Activated CD8-positive, alpha-beta memory T cell treated with anti-CD3 and anti-CD28 coated beads for 36 hours (primary cell): ENCODE measurements around the gene HOXD1. TPM values are rescaled to one million over a fixed set of nuclear protein-coding genes. Genes with fewer than 3 reads are reported as not detected.

Experiments used
- CTCF ChIA-PET: fragments of 350-600 bp; sonication (Branson Sonifier 250); formaldehyde crosslinking; loops from one replicate; lab custom pipeline; 2021; ENCODE audit warnings: antibody characterized with exemption; lab: Charles Lee
- POLR2A ChIA-PET: fragments of 350-600 bp; sonication (Branson Sonifier 250); formaldehyde crosslinking; loops from one replicate; lab custom pipeline; 2021; ENCODE audit warnings: antibody characterized with exemption; lab: Charles Lee
- total RNA-seq, 2 experiments: library from RNA; stranded (reverse); gene quantifications; one replicate each; pipeline ENCODE4 v1.2.3, GENCODE V29; 2021

HOXD1 gene
- total RNA-seq, 2 experiments from 2014 or later, result not detected

DNA sequence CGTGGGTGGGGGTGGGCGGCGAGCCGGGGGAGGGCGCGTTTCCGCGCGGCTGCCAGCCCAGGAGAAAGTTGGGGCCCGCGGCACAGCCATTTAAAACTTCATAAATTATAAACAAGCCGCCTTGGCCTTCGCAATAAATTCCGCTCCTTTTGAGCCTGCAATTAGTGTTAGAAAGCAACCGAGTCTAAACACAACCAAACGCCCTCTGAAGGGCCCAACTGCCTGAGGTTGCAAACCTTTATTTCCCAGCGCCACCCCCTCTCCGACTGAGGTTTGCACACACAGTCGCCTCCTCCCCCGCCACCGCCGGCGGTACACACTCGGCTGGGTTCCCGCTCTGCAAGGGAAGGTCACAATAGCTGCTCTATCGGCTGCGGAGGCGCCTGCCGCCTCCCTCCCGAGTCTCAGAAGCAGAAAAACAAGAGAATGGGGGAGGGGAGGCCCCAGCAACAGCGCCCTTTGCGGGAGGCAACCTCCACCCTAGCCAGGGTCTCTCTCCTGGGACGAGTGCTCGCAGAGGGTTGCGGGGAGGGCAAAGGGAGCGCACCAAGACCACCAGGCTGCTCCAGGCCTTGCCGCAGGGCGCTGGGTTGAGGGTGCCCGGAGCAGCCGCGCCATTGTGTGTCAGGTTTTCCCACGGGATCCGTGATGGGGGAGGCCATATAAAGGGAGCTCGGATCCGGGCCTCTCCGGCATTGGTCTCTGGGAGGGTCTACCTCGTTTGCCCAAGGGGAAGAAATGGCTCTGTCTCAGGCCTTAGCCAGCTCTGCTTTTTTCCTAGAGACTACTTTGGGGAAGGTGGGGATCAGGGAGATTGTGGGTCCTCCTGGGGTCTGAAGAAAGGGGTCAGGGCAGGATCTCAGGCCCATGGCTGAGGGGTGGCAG, 13.4 kb upstream of the HOXD1 start:
- ChIA-PET CTCF (interaction anchor here (1.4 kb wide), 1 partner anchor 48 kb away, joined by 3 read pairs; no protein-coding TSS in a partner anchor), POLR2A (no interaction called here)

DNA sequence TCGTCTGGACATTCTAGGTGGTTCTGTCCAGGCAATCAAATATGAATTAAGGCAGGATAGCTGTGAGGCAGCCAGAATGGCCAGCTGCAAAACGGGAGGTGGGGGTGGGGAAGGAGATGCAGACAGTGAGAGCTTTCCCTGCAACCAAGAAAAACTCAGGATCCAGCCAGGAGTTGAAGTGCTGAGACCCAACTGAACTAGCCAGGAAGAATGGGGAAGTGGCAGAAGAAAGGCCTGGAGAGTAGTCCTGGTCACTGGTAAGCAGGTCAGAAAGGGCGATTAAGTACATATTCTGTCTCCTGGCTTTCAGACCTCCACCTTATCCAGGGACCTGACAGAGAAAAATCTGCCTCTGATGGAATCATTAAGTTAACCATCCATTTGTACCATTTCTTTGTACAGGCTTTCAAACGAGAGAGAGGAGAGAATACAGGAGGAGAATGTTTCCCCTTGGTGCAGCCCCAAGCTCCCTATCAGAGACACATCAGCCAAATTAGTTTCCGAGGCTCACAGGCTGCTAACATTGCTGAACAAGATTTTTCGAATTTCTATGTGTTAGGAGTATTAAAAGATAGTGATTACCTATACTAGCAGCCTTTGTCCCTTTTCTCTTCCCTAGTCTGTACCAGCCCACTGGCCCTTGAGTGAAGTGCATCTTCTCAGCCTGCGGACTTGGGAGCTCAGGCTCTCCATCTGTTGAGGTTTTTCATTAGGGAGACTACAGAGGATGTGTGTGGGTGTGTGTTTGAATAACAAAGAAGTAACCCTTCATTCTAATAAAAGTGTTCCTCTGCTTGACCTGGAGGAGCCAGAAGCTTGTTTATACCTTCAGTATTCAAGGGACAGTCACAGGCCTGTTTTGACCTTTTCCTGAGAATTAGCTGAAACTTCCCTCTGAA, 12.5 kb upstream of the HOXD1 start:
- ChIA-PET CTCF (no interaction called here), POLR2A (no interaction called here)

DNA sequence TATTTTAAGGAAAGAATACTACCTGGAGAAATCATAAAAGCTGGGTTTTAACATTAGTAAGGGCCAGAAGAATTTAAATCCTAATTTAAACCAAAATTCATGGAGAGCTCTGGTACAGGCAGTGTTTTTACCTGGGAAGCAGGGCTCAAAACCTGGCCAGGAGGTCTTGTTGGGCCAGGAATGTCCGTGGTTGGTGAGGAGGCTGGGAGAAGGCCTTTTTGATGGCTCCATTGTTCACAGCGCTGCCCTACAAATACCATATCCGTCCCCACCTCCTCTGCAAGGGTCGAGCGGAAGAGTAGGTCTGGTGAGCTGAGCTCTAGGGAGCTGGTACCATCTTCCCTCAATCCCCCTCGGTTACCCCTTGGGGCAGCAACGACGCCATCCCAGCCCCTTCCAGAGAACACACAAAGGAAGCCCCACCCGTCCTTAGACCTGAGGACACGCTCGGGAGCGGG, 10.9 kb upstream of the HOXD1 start:
- ChIA-PET POLR2A (no interaction called here), CTCF (interaction anchor here (1.5 kb wide), 1 partner anchor 51 kb away, joined by 3 read pairs; no protein-coding TSS in a partner anchor)

DNA sequence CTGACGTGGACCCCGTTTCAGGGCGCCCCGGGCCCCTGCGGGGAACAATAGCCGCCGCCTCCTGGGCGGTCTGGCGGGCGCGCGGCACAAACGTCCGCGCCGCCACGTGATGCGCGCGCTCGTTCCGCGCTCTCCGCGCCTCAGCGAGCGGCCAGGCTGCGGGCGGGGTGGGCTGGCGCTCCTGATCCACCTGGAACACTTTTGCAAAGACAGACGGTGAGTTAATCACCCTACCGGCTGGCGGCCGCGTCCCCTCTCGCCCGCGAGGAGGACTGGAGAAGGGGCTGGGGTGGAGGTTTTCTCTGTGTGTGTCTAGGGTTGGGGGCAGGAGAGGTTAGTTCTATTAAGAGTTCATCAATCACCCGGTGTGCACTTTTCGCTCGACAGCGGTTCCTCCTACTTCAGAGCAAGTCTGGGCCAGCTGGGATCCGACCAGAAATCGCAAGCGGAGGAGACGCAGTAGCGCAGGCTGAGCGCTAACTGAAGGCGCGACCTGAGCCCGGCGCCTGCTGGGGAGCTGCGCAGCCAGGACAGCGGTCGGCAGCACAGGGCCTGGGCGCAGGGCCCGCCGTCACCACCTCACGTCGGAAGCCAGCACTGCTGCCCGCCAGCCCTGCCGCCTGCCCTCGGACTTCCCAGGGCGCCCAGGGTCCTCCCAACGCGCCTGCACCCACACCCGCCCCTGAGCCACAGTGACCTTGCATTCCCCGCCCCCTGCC, 10.3 kb upstream of the HOXD1 start:
- POLR2A ChIA-PET, result no interaction called here

DNA sequence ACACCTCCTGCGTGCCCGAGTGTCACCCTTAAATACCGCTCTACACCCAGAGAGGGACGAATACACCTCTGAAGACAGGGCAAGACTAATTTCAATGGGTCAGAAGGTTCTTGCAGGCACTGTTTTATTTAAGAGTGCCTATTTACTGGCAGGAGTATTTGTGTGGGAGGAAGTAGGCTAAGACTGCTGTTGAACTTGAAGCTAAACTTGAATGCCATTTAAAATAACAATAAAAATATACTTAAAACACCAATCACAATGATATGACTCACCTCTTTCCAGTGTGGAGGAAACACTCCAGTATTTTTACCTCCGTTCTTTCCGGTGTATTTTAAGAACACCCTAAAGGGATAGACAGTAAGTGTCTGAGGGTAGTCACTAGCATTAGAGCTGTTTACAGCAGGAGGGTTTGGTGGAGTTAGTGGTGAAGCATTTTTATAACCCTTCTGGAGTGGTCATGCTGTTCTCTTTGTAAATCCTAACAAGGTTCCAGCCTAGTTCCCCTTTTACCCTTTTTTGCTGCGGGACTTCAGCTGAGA, 9.6 kb upstream of the HOXD1 start:
- ChIA-PET CTCF (no interaction called here), POLR2A (no interaction called here)

More for the DNA sequence above, 10.3 kb upstream of the HOXD1 start:
- CTCF ChIA-PET, result interaction anchor here (1.5 kb wide), 1 partner anchor 51 kb away, joined by 3 read pairs; no protein-coding TSS in a partner anchor

DNA sequence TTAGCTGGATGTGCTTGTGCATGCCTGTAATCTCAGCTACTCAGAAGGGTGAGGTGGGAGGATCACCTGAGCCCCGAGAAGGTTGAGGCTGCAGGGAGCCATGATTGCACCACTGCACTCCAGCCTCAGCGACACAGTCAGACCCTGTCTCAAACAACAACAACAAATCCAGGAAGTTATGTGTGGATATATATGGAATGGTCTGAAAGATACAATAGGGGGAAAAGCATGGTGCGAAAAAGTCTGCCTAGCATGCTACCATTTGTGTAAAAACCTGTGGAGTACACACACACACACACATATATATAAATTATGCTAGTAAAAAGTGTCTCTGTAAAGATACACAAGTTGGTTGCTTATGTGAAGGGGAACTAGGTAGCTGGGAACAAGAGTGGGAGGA, 6.9 kb upstream of the HOXD1 start:
- ChIA-PET POLR2A (no interaction called here), CTCF (no interaction called here)

DNA sequence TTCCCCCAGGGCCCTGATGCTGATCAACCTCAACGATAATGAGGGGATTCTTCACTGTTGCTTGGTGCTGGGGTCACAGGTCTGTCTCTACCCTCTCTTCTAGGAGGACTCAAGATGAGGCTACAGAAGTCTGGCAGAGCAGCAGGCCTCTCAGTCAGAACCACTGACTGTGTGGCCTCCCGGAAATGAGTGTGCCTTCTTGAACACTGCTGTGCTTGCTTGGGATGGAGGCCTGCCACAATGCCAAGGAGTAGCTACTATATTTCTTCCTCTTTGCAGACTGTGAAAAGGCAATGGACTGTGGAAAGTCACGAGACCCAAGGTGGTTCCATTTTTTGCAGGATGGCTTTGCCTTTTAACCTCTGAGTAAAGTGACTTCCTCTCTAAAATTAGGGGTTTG, 5.8 kb upstream of the HOXD1 start:
- CTCF ChIA-PET, result no interaction called here
- POLR2A ChIA-PET, result no interaction called here

DNA sequence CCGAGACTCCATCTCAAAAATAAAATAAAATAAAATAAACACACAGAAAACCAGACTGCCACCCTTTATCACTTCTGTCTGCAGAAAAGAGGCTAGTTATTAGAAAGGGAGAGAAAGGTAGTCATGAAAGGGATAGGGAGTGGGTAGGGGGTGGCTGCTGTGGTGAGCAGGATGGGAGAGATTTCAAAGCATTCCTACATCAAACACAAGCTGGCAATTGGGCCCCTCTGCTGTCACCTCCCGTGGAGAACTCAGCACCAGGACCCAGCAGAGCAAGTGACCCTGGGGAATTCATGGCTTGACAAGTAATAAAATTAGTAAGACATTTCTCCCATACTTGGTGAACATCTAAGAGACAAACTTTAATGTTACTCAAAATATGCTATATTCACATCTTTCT, 3.7 kb upstream of the HOXD1 start:
- ChIA-PET CTCF (no interaction called here), POLR2A (no interaction called here)

DNA sequence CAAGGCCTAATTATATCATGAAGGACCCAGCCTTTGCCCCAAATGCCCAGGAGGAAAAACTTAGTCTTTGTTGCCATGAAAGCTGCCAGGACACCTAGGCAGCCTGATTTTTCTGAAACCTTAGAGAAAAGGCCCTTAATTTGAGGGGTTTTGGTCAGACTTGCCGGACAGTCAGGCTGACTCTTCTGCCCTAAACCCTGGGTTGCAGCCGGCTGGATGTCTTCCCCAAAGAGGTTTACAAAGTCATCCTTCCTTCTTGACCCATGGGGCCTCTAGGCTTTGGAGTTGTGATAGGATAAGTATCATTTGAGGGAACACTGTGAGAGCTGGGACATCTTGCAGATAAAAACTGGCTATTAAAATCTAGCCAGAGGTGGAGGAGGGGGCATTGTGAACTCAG, 2.4 kb upstream of the HOXD1 start:
- CTCF ChIA-PET, result no interaction called here
- POLR2A ChIA-PET, result no interaction called here

DNA sequence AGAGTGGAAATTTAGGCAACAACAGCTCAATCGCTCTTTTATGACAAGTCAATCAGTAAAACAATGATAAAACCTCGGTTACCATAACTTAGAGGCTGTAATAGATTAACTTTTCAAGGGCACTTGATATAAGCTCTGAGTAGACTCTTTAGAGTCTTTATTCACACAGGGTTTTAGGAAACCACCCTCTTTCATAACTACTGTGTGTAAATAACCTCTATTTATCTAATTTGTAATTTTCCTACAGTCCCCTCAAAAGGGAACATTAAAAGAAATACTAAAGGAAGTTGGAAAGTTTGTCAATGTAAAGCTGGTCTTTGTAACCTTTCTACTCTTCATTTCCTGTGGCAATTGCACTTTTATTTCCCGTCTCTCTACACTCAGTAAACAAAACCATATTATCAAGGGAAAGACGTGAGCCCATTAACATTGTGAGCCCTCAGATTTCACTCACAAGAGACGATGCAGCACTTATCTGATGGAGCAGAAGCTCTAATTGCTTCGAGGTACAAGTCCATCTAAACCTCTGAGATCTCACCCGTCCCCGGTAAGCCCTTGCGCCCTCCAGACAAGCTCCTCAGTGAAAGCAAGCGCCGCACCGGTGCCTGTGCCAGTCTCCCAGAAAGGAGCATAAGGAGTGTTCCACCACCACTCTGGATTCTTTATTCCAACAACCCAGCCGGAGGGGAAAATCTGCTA, 1.1 kb upstream of the HOXD1 start:
- CTCF ChIA-PET, result interaction anchor here (1.0 kb wide), 1 partner anchor 451 kb away, joined by 3 read pairs; no protein-coding TSS in a partner anchor
- POLR2A ChIA-PET, result no interaction called here

DNA sequence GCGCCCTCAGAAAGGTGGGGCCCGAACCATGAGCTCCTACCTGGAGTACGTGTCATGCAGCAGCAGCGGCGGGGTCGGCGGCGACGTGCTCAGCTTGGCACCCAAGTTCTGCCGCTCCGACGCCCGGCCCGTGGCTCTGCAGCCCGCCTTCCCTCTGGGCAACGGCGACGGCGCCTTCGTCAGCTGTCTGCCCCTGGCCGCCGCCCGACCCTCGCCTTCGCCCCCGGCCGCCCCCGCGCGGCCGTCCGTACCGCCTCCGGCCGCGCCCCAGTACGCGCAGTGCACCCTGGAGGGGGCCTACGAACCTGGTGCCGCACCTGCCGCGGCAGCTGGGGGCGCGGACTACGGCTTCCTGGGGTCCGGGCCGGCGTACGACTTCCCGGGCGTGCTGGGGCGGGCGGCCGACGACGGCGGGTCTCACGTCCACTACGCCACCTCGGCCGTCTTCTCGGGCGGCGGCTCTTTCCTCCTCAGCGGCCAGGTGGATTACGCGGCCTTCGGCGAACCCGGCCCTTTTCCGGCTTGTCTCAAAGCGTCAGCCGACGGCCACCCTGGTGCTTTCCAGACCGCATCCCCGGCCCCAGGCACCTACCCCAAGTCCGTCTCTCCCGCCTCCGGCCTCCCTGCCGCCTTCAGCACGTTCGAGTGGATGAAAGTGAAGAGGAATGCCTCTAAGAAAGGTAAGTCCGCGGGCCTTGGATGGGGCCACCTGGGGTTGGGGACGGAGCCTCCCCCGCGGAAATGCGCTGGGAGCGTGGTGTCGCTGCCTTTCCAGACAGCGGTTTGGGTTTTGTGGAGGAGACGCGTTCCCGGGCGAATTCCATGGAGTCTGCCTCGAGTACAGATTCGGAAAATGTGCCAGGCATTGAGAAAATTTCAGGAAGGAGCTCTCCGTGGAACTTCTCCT, 559 bp downstream of the HOXD1 start:
- CTCF ChIA-PET, result no interaction called here

DNA sequence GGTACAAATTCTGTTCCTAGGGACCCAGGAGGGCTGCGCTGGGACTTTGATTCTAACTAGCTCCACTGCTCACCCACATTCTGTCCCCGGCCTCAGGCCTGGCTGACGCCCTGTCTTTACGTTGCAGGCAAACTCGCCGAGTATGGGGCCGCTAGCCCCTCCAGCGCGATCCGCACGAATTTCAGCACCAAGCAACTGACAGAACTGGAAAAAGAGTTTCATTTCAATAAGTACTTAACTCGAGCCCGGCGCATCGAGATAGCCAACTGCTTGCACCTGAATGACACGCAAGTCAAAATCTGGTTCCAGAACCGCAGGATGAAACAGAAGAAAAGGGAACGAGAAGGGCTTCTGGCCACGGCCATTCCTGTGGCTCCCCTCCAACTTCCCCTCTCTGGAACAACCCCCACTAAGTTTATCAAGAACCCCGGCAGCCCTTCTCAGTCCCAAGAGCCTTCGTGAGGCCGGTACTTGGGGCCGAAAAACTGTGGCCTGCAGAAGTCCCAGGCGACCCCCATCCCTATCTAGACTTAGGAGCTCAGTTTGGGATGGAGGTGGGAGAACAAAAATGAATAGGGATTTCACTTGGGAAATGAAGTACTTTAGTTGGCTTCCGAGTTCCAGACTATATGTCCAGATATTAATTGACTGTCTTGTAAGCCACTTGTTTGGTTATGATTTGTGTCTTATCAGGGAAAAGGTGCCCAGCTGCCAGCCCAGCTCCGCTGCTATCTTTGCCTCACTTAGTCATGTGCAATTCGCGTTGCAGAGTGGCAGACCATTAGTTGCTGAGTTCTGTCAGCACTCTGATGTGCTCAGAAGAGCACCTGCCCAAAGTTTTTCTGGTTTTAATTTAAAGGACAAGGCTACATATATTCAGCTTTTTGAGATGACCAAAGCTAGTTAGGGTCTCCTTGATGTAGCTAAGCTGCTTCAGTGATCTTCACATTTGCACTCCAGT, 1.5 kb downstream of the HOXD1 start:
- CTCF ChIA-PET, result no interaction called here
- POLR2A ChIA-PET, result no interaction called here

More for the DNA sequence above, 559 bp downstream of the HOXD1 start:
- POLR2A ChIA-PET, result no interaction called here

DNA sequence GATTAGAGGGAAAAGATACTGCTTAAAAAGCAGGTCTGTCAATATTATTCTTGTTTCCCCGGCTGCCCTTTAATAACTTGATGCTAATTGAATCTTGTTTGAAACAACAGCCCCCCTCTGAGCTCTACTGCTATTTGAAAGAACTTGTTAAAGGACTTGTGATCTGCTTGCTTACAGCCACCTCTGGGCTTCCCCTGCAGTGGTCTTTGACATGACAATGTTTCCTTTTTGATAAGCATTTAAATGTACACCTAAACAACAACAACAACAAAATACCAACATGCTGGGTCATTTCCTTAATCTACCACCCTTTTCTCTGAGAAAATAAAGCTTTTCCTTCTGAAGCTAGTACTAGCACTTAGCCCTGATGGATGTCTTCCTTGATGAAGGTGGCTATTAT, 3.9 kb downstream of the HOXD1 start:
- ChIA-PET CTCF (no interaction called here), POLR2A (no interaction called here)

DNA sequence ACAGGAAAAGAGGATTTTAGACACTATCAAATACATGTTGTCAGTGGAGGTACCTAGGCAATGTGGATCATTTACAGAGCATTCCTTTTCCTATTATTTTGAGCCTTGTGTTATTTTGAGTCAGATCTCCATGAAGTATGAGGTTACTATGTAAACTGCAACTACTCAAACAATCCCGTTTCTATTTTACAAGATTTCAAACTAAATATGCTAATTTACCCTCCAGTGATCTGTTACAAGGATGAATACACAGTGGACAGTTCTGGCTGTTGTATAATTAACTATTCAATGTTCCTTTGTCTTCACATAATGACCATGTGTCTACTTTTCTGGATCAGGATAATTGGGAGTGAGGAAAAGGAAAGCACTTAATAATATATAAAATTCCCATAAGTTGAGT, 4.6 kb downstream of the HOXD1 start:
- CTCF ChIA-PET, result interaction anchor here (0.5 kb wide), 1 partner anchor 688 kb away, joined by 6 read pairs; no protein-coding TSS in a partner anchor
- POLR2A ChIA-PET, result no interaction called here

DNA sequence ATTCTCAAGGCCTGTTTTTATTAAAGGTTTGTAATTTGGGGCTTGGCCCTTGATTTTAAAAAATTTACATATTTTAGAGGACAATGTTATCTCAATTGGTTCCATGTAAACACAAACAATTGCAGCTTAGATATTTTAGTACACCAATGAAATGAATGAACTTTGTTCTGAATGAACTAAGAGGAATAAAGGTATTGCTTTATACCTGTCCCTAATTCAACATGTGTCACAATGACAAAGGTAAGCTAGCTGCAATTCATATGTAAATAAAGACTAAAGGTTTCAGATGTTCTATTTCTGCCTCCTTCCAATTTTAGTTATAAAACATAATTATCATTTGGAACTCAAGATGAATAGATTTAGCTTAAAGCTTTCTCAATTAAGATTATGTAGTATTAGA, 11.4 kb downstream of the HOXD1 start:
- ChIA-PET CTCF (no interaction called here), POLR2A (no interaction called here)

DNA sequence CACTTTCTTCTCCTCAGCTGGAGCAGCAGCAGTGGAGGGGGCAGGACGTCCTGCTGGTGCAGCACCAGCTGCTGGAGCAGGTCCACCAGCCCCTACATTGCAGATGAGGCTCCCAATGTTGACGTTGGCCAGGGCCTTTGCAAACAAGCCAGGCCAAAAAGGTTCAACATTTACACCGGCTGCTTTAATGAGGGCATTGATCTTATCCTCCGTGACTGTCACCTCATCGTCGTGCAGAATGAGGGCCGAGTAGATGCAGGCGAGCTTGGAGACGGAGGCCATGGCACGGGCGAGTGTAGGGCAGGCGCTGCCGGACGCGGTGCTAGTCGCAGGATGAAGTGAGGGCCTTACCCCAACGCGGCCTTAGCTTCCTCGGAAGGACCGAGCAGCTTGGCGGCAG, 12.5 kb downstream of the HOXD1 start:
- CTCF ChIA-PET, result no interaction called here
- POLR2A ChIA-PET, result no interaction called here
